Femur (tissue), 1 donor: Measurements from ENCODE around the gene RPS6KA2.

Experiments used
- DNase-seq: peaks from one replicate; pipeline ENCODE4 v3.0.0-alpha.2; 2017

Gene RPS6KA2

GRCh38 chr6:166520905-166521834 is 105.9 kb downstream of the RPS6KA2 start:
- DNase-seq = no peak

GRCh38 chr6:166516251-166516884 is 110.7 kb downstream of the RPS6KA2 start:
- no peak for DNase-seq

- DNase-seq = no peak
Measured at GRCh38 chr6:166515072-166515810, 111.8 kb downstream of the RPS6KA2 start.

GRCh38 chr6:166514196-166514595 is 112.9 kb downstream of the RPS6KA2 start:
- DNase-seq = no peak

GRCh38 chr6:166512567-166512966 is 114.5 kb downstream of the RPS6KA2 start:
- DNase-seq = no peak

GRCh38 chr6:166511316-166511715 is 115.7 kb downstream of the RPS6KA2 start:
- DNase-seq = no peak

- DNase-seq = no peak
Measured at GRCh38 chr6:166509193-166509592, 117.9 kb downstream of the RPS6KA2 start.

- no peak for DNase-seq
Measured at GRCh38 chr6:166508726-166509125, 118.3 kb downstream of the RPS6KA2 start.

GRCh38 chr6:166507809-166508564 is 119.1 kb downstream of the RPS6KA2 start:
- no peak for DNase-seq

GRCh38 chr6:166507380-166507779 is 119.7 kb downstream of the RPS6KA2 start:
- DNase-seq = no peak

- DNase-seq = no peak
Measured at GRCh38 chr6:166505133-166505905, 121.7 kb downstream of the RPS6KA2 start.

GRCh38 chr6:166504100-166504499 is 123.0 kb downstream of the RPS6KA2 start:
- no peak for DNase-seq

- DNase-seq = no peak
Measured at GRCh38 chr6:166503167-166503744, 123.8 kb downstream of the RPS6KA2 start.

GRCh38 chr6:166502453-166502852 is 124.6 kb downstream of the RPS6KA2 start:
- no peak for DNase-seq

- DNase-seq = no peak
Measured at GRCh38 chr6:166501246-166501645, 125.8 kb downstream of the RPS6KA2 start.

GRCh38 chr6:166500246-166500645 is 126.8 kb downstream of the RPS6KA2 start:
- no peak for DNase-seq

GRCh38 chr6:166499350-166500163 is 127.5 kb downstream of the RPS6KA2 start:
- DNase-seq = no peak

GRCh38 chr6:166498661-166499349 is 128.2 kb downstream of the RPS6KA2 start:
- no peak for DNase-seq

- no peak for DNase-seq
Measured at GRCh38 chr6:166498228-166498627, 128.8 kb downstream of the RPS6KA2 start.
